Kidney (tissue), 14 donors: ENCODE results near the gene ZC3H10. TPM values are rescaled to one million over a fixed set of nuclear protein-coding genes. Genes with fewer than 3 reads are reported as not detected.
A peak's percentile ranks its signal among the peaks of the same experiment; 100 is the strongest.

Experiments used
- DNase-seq, 5 donors: peaks; one replicate each; pipeline ENCODE4 v3.0.0-alpha.2; 2013 to 2020
- FAIRE-seq: peaks from 2 replicates; lab custom pipeline; 2012; peaks lifted over from hg19 to GRCh38; lab: Jason Lieb, UNC
- H3K27ac ChIP-seq, 2 donors: one replicate each; pipeline ENCODE4 v1.7.0; 2013; ENCODE audit warnings: low read depth in 2 of 2, low read length in 2 of 2, inconsistent platforms in 1 of 2
- H3K27me3 ChIP-seq: one replicate; pipeline ENCODE4 v1.7.1; 2013; ENCODE audit warnings: low read length, inconsistent platforms; ENCODE audit not compliant: control insufficient read depth, insufficient read depth
- H3K36me3 ChIP-seq, 3 donors: one replicate each; pipeline versions ENCODE4 v1.7.0 to v1.7.1; 2013; ENCODE audit warnings: low read length in 3 of 3, control low read depth in 1 of 3, inconsistent platforms in 1 of 3; ENCODE audit not compliant: insufficient read depth in 3 of 3, control insufficient read depth in 2 of 3
- H3K4me1 ChIP-seq, 3 donors: one replicate each; pipeline versions ENCODE4 v1.7.0 to v1.7.1; 2013; ENCODE audit warnings: low read length in 3 of 3, inconsistent platforms in 1 of 3, low read depth in 1 of 3; ENCODE audit not compliant: control insufficient read depth in 2 of 3, insufficient read depth in 2 of 3
- H3K4me3 ChIP-seq, 3 donors: one replicate each; pipeline versions ENCODE4 v1.7.0 to v1.8.1; 2013; ENCODE audit warnings: low read length in 3 of 3, control low read depth in 1 of 3, inconsistent platforms in 1 of 3
- H3K9ac ChIP-seq, 3 donors: one replicate each; pipeline versions ENCODE4 v1.7.0 to v1.7.1; 2013; ENCODE audit warnings: low read length in 3 of 3, control low read depth in 1 of 3, inconsistent platforms in 1 of 3
- H3K9me3 ChIP-seq, 3 donors: one replicate each; pipeline versions ENCODE4 v1.7.0 to v1.7.1; 2013; ENCODE audit warnings: low read length in 3 of 3, control low read depth in 1 of 3, inconsistent platforms in 1 of 3; ENCODE audit not compliant: control insufficient read depth in 2 of 3, insufficient read depth in 1 of 3
- CTCF ChIP-seq: IDR thresholded peaks from 3 replicates; pipeline ENCODE4 v1.5.1; 2012; ENCODE audit warnings: mild to moderate bottlenecking, moderate library complexity, borderline replicate concordance; ENCODE audit not compliant: insufficient read depth; ENCODE audit errors: extremely low read depth
- intact Hi-C: fragments of 100-400 bp; cut with DNase I; formaldehyde crosslinking; loops from one replicate; pipeline ENCODE4 v1.11.1; 2022
- polyA plus RNA-seq: library from polyadenylated mRNA; stranded (reverse); fragments of 350-450 nt; fragmentation: Illumina TruSeq; extraction: RNeasy Lipid Tissue Mini Kit (QIAGEN cat#74804); gene quantifications from one replicate; pipeline ENCODE4 v1.2.3, GENCODE V29; 2014; ENCODE audit warnings: low read depth, low replicate concordance; ENCODE audit not compliant: insufficient read depth
- total RNA-seq: library from RNA; stranded (reverse); fragmentation: NEBNext Ultra II Directional; extraction: Animal tissue kit (Norgen Biotek cat#: 25700); gene quantifications from one replicate; pipeline ENCODE4 v1.2.1, GENCODE V29; 2021
- donor health status: control.
- donor health status: control.
- donor health status: control.
- donor health status: control.
- donor health status: control.
- donor health status: DM: yes; HTN: yes; CAD: no.
- donor health status: Normal renal cell carcinoma (clear cell type).

Gene ZC3H10
- total and polyA plus RNA-seq, 2 donors from 2014 or later = 2.4 to 8.6 TPM

DNA sequence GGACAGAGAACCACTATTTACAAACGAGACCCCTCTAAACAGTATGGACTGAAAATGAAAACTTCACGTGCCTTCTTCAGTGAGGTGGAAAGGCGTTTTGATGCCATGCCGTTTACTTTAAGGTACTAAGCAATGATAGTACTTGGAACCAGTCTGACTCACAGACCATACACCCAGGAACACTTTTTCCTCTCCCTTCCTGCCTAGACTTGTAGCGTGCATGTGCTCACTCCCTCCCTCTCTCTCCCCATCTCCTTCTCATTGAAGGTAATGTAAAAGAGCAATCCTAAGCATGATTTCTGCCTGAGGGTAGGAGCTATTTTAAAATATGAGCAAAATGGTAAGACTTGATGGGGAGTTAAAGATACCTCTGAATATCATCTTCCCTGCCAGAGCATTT lies 7.5 kb upstream of the ZC3H10 start:
- intact Hi-C loops = no loop called here
- H3K27me3 ChIP-seq = no peaks in the 10 kb centered on the region
- peaks cover 21 to 48% (median 37%) of the 10 kb centered on the region in 3 donors for H3K36me3 ChIP-seq
- FAIRE-seq = no peak
- no peak for DNase-seq
- TF ChIP-seq CTCF = no peak
- H3K4me3 ChIP-seq = no peak overlapping the region
- H3K4me1 ChIP-seq = peaks cover 0 to 7% (median 7%) of the 10 kb centered on the region in 3 donors
- H3K9ac ChIP-seq = no peak overlapping the region
- H3K9me3 ChIP-seq = no peaks in the 10 kb centered on the region
- no peak overlapping the region for H3K27ac ChIP-seq

DNA sequence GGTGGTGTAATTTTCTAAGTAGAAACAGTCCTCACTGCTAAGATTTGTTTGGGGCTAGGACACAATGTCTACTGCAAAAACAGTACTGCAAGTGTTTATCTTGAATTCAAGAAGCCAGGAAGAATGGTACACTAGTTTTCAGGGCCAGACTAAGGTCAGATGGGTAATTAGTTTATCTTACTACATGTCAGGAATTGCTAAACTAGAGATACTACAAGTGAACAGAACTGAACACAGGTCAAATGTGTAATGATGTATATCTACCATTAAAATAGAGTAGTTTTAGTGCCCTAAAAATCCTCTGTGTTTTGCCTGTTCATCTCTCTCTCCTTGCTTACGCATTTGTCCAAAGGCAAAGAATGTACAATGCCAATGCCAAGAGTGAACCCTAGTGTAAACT lies 4.0 kb upstream of the ZC3H10 start:
- TF ChIP-seq CTCF = no peak
- FAIRE-seq (no peak), DNase-seq (no peak)
- Histone ChIP-seq H3K36me3 (peaks cover 15 to 28% (median 21%) of the 10 kb centered on the region in 3 donors), H3K27ac (no peak overlapping the region), H3K4me1 (peaks cover 0 to 8% (median 7%) of the 10 kb centered on the region in 3 donors), H3K27me3 (no peaks in the 10 kb centered on the region), H3K9ac (no peak overlapping the region), H3K9me3 (no peaks in the 10 kb centered on the region), H3K4me3 (no peak overlapping the region)
- intact Hi-C loops = no loop called here

DNA sequence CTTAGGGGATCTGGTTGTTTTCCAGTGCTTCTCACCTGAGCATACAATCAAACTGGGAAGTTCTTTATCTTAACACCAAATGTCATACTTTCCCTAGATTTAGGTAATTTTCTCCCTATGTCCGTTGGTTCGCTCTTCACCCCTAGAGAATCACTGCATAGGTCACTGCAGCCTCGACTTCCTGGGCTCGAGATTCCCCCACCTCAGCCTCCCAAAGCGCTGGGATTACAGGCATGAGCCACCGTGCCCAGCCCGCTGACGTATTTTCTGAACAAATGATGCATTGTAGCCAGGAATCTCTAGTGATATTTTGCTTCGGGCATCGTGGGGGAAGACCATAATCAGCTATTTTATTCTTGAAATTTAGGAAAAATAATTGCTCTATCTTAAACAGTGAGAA lies 2.7 kb upstream of the ZC3H10 start:
- FAIRE-seq = no peak
- intact Hi-C loops = no loop called here
- Histone ChIP-seq H3K27ac (peak overlapping the region in 1 of 2 donors; percentile 7), H3K27me3 (no peaks in the 10 kb centered on the region), H3K36me3 (peaks cover 10 to 15% (median 15%) of the 10 kb centered on the region in 3 donors), H3K9me3 (no peaks in the 10 kb centered on the region), H3K9ac (peak overlapping the region in 2 of 3 donors; percentile 91 to 98), H3K4me1 (peaks cover 0 to 16% (median 15%) of the 10 kb centered on the region in 3 donors), H3K4me3 (peak overlapping the region; percentile 91 to 99 (median 99))
- no peak for TF ChIP-seq CTCF
- peak in 2 of 5 donors; percentile 23 to 50 for DNase-seq
